ENCODE data around the gene HTR3E.

The HTR3E gene

DNA sequence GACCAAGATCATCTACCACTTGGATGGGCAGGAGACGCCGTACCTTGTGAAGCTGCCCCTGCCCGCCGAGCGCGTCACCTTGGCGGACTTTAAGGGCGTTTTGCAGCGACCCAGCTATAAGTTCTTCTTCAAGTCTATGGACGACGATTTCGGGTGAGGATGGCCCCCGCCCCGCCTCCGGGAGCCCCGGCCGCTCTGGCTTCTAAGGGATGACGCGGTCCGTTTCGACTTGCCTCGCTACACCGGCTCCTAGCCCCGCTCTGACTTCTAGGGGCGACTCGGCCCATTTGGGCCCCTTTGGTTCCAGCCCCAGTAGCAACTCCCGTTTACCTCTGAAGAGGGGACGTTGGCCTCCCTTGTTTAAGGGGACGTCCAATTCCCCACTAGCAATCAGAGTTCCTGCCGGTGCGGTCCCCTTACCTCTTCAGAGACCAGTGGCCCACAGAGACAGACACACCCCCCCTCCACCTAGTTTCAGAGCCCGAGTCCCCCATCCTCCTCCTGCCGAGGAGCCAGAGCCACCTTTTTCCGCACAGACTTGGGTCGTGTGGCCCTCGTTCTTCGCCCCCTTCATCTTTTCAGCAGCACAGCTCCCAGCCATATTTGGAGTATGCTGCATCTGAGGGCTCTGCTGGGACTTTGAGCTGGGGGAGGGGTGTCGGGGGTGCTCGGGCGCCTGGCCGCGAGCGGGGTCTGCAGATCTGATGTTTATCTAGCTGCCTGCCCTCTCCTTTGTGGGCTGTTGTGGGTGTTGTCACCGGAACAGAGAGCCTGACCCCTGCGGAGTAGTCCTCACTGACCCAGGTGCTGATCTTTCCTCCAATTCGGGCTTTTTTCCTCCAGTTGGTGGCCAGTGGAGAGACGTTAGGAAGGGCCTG lies 59.0 kb downstream of the HTR3E start:
- peak; percentile 31 for DNase-seq (ENCODE audit: low read depth)

GRCh38 chr3:184156522-184156955 lies 59.7 kb downstream of the HTR3E start:
- DNase-seq (ENCODE audit: low read depth) = peak; percentile 71

Data from EH (cell line).